GM15510 (cell line): ENCODE data around the gene TOB1.

Source experiments
- POLR2A ChIP-seq: IDR thresholded peaks from 3 replicates; pipeline ENCODE4 v1.6.1; 2011; ENCODE audit warnings: borderline replicate concordance; ENCODE audit not compliant: insufficient read length; ENCODE audit errors: extremely low read depth

TOB1 gene

DNA sequence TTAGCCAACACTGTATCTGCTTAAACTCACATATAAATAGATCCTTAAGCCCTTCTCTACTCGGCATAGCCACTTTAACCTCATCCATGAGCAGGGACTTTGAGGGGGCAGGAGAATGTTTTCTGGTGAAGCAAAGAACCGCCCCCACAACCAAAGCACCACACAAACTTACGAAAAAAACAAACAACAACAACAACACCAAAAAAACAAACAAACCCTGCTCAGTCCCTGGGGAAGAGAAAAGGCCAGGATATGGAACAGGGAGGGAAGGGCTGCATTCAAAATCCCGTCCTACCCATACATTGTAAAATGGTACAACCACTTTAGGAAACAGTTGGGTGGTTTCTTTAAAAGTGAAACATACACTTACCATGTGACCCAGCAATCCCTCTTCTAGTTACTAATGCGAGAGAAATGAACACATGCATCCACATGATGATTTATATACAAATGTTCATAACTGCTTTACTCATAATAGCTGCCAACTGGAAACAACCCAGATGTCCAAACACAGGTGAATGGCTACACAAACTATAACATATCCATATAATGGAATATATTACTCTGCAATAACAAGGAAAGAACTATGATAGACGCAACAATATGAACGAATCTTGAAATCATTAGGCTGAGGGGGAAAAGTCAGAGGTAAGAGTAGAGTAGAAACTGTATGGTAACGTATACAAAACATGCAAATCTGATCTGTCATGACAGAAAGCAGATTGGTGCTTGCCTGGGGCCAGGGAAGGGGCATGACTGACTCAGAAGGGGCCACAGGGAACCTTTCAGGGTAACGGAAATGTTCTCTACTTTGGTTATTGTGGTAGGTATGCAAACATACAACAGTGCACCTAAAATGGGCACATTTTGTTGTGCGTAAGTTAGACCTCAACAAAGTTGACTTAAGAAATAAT, 37.7 kb upstream of the TOB1 start:
- TF ChIP-seq POLR2A: no peak

DNA sequence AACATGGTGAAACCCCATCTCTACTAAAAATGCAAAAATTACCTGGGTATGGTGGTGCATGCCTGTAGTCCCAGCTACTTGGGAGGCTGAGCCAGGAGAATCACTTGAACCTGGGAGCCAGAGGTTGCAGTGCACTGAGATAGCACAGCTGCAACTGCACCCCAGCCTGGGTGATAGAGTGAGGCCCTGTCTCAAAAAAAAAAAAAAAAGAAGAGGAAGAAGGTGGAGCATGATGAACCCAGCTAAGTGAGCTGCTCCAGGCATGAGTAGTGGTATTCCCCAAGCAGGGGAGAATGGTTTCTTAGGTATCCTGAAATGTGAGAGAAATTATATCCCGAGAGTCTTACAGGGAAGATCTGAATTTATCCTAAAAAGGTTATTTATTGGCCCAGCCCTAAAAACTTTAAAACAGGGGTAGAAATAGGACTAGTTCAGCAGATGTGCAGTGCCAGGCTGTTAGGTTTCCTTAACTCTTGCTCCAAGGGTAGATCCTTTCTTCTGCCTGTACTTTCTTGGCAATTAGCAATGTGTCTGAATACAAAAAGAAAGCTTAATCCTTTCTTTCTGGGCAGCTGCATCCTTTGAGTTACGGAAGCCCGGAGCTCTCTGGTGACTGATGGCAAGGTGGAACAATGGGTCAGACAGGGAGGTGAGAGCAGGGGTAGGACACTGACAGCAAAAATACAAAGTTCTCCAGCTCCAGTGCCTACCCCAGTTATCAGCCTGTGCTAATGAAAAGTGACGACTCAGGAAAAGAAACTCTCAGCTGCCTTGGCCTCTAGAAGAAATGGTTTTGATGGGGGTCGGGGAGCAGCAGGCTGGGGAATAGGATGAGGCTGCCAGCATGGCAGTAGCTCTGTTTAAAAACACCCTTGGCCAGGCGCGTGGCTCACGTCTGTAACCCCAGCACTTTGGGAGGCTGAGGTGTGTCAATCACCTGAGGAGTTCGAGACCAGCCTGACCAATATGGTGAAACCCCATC, 36.5 kb upstream of the TOB1 start:
- no peak for TF ChIP-seq POLR2A

DNA sequence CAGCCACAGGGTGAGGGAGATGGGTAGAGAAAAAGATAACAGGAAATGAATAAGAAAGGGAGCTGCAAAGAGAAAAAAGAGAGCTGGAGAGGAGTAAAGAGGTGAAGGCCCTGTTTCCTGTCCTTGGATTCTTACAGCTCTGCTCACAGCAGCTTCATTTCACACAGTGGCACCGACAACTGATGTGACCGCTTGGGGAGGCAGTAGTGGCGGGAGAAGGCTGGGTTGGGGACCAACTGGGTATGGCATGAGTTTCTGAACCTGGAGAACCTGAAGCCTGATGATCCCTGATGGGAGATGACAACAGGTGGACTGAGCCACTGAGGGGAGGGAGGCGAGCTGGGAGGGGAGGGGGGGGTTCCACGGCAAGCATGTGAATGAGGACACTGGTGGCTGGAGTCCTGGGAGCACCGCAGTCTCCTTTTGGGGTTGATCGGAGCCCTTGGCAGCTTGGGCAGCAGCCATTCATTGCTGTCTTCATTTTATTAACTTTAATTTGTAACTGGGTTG, 34.3 kb upstream of the TOB1 start:
- TF ChIP-seq POLR2A: no peak

DNA sequence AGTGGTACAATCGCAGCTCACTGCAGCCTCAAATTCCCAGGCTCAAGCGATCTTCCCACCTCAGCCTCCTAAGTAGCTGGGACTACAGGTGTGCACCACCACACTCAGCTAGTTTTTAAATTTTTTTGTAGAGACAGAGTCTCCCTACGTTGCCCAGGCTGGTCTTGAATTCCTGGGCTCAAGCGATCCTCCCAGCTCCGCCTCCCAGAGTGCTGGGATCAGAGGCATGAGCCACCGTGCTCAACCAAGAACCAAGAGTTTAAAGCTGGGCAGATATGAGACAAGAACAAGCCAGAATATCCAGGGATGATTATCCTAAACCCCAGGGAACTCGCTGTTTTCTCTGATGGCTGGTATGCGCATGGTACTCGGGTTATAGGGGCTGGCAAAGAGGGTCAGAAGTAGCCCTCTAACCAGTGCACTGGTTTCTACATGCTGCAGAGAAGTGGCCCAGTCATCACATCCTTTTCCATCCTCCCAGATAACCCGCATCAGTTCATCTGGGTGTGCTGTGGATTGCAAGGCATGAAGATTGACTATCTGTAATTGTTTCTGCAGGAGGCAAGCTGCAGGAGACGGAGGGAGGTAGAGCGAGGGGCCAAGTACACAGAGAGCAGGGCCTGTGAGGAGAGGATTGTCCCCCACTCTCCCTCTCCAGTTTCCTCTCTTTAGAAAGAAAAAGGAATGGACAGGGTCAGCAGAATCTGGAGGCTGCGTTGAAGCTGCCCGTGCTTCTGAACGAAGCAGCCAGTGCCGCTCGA, 33.6 kb upstream of the TOB1 start:
- TF ChIP-seq POLR2A: no peak

DNA sequence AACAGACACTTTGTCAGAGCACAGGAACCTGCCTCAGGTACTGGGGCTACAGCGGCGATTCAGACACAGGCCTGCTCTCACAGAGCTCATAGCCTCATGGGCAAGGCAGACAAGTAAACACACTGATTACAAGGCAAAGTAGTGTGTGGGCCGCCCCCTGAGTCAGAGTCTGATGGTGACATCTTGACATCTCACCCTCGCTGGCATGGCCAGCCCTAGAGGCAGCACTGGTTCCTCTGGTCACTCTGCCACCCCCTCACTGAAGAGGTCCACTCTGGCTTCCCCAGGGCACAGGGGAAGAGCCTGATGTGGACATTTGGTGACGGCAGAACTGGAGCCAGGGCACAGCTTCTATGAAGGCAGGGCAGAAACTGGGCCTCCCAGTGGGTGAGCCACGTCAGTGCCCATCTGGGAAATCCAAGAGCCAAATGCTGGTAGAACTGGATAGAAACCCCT, 32.9 kb upstream of the TOB1 start:
- no peak for TF ChIP-seq POLR2A

DNA sequence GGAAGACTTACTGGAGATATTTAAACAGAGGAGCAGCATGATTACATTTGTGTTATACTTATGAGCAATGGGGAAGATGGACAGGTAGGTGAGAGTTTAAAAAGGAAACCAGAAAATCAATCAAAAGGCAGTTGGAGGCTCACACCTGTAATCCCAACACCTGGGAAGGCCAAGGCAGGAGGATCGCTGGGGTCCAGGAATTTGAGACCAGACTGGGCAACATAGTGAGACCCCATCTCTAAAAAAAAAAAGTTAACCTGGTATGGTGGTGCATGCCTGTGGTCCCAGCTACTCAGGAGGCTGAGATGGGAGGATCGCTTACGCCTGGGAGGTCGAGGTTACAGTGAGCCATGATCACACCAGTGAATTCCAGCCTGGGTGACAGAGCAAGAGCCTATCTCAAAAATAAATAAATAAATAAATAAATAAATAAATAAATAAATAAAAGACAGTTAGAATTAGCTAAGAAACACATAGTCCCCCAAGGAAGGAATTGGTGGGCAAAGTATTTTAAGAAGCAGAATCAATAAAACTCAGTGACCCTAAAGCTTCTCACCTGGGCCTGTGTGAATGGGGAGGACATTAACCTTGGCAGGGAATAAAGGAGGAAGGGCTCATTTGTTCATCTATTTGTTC, 32.3 kb upstream of the TOB1 start:
- no peak for TF ChIP-seq POLR2A

DNA sequence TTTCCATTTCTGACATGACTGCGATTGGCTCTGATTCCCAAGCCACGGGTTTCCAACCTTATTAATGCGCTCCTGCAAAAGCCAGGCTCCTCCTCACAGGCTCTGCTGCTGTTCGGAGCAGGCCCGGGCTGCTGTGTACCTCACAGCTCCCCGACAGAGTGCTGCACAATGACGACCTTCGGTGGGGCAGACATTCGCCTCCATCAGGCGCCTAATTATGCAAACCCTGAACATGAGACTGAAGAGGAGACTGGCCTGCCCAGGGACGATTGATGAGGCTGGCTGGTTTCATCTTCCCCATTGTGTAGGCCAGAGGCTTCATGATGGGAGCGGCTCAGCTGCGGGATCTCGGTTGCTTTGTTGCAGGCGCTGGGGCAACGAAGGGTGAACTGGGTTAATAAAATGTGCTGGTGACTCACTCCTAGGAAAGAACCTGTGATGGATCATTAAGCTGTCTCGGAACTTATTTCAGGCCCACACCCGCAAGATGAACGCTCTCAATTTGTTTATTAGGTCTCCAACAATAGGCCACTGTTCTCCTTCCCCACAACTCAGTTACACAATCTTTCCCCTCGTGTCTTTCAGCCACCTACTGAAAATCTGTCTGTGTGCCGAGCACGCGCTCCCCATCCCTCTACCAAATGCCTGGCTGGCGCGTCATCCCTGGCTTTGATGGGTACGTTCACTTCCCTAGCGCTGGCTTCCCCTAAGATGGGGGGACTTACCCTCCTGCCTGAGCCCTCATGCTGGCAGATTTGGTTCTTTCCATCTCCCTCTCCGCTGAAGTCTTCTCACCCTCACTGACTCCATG, 27.2 kb upstream of the TOB1 start:
- TF ChIP-seq POLR2A: no peak

DNA sequence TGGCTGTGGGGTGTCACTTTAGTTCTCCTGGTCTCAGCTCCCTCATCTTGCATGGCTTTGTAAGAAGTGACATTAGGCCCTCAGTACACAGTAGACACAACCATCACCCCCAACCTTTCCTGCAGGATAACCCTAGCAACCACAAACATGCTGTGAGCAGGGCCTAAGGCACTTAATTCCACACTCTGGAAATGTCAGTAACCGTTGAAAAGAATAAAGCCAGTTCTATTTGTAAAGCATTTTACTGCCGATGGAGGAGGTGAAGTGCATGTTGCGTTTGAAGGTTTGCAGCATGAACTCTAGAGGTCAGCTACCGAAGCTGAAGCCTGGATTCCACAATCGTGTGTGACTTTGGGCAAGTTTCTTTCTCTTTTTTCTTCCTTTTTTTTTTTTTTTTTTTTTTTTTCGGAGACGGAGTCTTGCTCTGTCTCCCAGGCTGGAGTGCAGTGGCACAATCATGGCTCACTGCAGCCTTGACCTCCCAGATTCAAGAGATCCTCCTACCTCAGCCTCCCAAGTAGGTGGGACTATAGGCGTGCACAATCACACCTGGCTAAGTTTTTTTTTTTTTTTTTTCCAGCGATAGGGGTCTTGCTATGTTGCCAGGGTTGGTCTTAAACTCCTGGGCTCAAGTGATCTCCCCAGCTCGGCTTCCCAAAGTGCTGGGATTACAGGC, 26.1 kb upstream of the TOB1 start:
- no peak for TF ChIP-seq POLR2A

DNA sequence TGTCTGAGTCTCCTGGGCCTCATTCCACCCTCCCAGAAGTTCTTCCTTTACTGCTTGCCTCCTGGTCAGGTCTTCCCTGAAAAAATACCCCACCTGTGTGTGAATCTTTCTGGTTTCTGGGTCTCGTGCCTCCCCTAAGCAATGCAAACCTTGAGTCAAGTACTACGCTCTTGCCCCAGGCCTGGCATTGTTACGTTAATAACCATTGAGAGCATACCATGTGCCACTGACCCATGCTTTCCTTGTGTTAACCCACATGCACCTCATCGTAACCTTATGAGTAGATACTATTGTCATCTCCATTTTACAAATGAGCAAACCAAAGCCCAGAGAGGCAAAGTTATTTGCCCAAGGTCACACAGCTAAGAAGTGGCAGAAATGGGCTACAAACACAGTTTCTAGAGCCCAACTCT, 25.4 kb upstream of the TOB1 start:
- TF ChIP-seq POLR2A: no peak

DNA sequence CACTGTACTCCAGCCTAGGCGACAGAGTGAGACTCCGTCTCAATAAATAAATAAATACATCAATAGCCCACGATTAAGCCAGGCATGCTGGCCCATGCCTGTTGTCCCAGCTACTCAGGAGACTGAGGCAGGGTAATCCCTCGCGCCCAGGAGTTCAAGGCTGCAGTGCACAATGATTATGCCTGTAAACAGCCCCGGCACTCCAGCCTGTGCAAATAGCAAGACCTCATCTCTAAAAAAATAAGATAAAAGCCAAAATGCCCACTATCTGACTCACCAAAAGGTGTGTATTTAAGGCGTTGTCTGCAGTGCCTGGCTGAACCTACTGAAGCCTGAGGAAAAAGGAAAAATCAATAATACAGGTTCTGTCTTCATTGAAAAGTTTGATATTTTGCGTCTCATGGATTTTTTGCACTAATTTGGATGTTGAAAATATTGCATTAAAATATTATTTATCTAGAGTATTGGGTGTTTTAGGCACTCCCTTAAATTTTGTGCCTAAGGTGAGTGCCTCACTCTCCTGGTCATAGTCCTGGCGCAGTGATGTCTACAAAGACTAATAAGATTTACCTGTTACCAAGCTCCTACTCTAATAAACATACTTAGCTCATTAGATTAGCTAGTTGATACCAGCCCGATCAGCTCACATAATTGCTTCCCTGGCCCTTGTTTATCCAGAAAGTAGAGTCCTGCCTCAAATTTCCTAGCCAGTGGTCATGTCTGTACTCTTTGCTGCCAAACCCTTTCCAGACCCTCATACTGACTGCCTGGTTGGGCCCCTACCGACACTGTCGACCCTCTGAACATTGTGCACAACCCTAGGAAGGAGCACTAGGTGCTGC, 24.7 kb upstream of the TOB1 start:
- no peak for TF ChIP-seq POLR2A

DNA sequence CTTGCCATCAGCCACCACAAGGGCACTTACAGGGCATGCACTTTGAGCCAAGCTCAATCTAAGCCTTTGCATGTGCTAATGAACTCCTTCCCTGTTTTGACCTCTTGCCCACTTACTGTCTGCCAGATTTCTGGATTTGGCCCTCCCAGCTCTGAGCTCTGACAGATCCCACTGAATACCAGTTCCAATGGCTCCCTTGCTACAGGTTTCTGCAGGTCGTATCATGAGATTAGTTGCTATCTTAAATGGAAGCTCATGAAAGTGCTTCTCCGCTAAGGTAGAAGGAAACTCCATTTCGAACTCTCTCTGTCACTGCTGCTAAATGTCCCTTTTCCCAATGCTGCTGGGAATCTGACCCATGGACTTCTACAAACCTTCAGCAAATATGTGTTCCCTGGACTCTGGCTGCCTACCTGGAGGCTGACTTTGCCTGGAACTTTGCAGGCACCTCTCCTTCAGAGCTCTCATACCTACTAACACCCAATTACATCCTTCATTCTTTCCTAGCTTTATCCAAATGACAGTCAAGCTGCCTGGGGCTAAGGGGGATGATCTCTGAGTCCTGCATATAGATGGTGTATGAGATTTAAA, 23.5 kb upstream of the TOB1 start:
- TF ChIP-seq POLR2A: no peak
